Liver (tissue), 9 donors: ENCODE results near the gene HSD3B7. TPM values are rescaled to one million over a fixed set of nuclear protein-coding genes. Genes with fewer than 3 reads are reported as not detected.

ENCODE experiments used
- DNase-seq: peaks from one replicate; pipeline ENCODE4 v3.0.0-alpha.2; 2017; ENCODE audit warnings: low spot score
- H3K27ac ChIP-seq, 2 donors: one replicate each; pipeline ENCODE4 v1.7.0; 2013; ENCODE audit warnings: inconsistent platforms in 2 of 2, low read length in 2 of 2, control low read depth in 1 of 2, low read depth in 1 of 2, mild to moderate bottlenecking in 1 of 2
- H3K27me3 ChIP-seq, 4 donors: one replicate each; pipeline versions ENCODE4 v1.6.1 to v1.7.0; 2013; ENCODE audit warnings: low read length in 3 of 4, inconsistent platforms in 1 of 4, mild to moderate bottlenecking in 1 of 4, moderate library complexity in 1 of 4; ENCODE audit not compliant: control insufficient read depth in 4 of 4, insufficient read depth in 4 of 4
- H3K36me3 ChIP-seq, 4 donors: one replicate each; pipeline versions ENCODE4 v1.6.1 to v1.7.0; 2013; ENCODE audit warnings: low read length in 3 of 4, mild to moderate bottlenecking in 3 of 4, low read depth in 1 of 4, moderate library complexity in 1 of 4; ENCODE audit not compliant: control insufficient read depth in 4 of 4, insufficient read depth in 3 of 4
- H3K4me1 ChIP-seq, 4 donors: one replicate each; pipeline versions ENCODE4 v1.6.1 to v1.7.0; 2013; ENCODE audit warnings: low read length in 3 of 4, mild to moderate bottlenecking in 3 of 4, moderate library complexity in 1 of 4; ENCODE audit not compliant: control insufficient read depth in 4 of 4, insufficient read depth in 4 of 4
- H3K4me3 ChIP-seq, 3 donors: one replicate each; pipeline versions ENCODE4 v1.6.1 to v1.7.0; 2013; ENCODE audit warnings: low read length in 3 of 3, control low read depth in 1 of 3, low read depth in 1 of 3, mild to moderate bottlenecking in 1 of 3
- H3K9ac ChIP-seq, 2 donors: one replicate each; pipeline ENCODE4 v1.7.0; 2013; ENCODE audit warnings: low read length in 2 of 2, mild to moderate bottlenecking in 2 of 2, moderate library complexity in 2 of 2, control low read depth in 1 of 2, low read depth in 1 of 2
- H3K9me3 ChIP-seq, 4 donors: one replicate each; pipeline versions ENCODE4 v1.6.1 to v1.7.0; 2013; ENCODE audit warnings: low read length in 3 of 4; ENCODE audit not compliant: control insufficient read depth in 4 of 4
- FOXA1 ChIP-seq: IDR thresholded peaks from 2 replicates; pipeline ENCODE4 v1.6.1; 2016; ENCODE audit warnings: antibody characterized with exemption
- FOXA2 ChIP-seq: IDR thresholded peaks from 2 replicates; pipeline ENCODE4 v1.6.1; 2016; ENCODE audit warnings: antibody characterized with exemption
- GABPA ChIP-seq, 2 donors: IDR thresholded peaks in 1 of 2; conservative IDR thresholded peaks in 1 of 2; 2 replicates each; pipeline ENCODE4 v1.6.1; 2016; ENCODE audit warnings: antibody characterized with exemption in 2 of 2, mild to moderate bottlenecking in 1 of 2, moderate library complexity in 1 of 2
- HNF4A ChIP-seq, 2 donors: conservative IDR thresholded peaks; 2 replicates each; pipeline ENCODE4 v1.6.1; 2016; ENCODE audit warnings: antibody characterized with exemption in 2 of 2, mild to moderate bottlenecking in 2 of 2
- HNF4G ChIP-seq: IDR thresholded peaks from 2 replicates; pipeline ENCODE4 v1.6.1; 2016; ENCODE audit warnings: antibody characterized with exemption
- JUND ChIP-seq, 2 donors: IDR thresholded peaks; 2 replicates each; pipeline ENCODE4 v1.6.1; 2016; ENCODE audit warnings: antibody characterized with exemption in 2 of 2
- NR2F2 ChIP-seq: IDR thresholded peaks from 2 replicates; pipeline ENCODE4 v1.6.1; 2016; ENCODE audit warnings: antibody characterized with exemption
- RAD21 ChIP-seq, 2 donors: IDR thresholded peaks; 2 replicates each; pipeline ENCODE4 v1.6.1; 2016; ENCODE audit warnings: antibody characterized with exemption in 2 of 2, mild to moderate bottlenecking in 2 of 2
- RXRA ChIP-seq, 2 donors: IDR thresholded peaks; 2 replicates each; pipeline ENCODE4 v1.6.1; 2017 to 2018; ENCODE audit warnings: antibody characterized with exemption in 2 of 2, mild to moderate bottlenecking in 1 of 2
- SP1 ChIP-seq: IDR thresholded peaks from 2 replicates; pipeline ENCODE4 v1.6.1; 2018; ENCODE audit warnings: antibody characterized with exemption, mild to moderate bottlenecking
- TAF1 ChIP-seq: conservative IDR thresholded peaks from 2 replicates; pipeline ENCODE4 v1.6.1; 2016; ENCODE audit warnings: antibody characterized with exemption, mild to moderate bottlenecking
- YY1 ChIP-seq: IDR thresholded peaks from 2 replicates; pipeline ENCODE4 v1.6.1; 2016; ENCODE audit warnings: antibody characterized with exemption, mild to moderate bottlenecking
- WGBS: extraction: QIAGEN DNeasy Blood & Tissue Kit; methylation state at CpG from one replicate; pipeline ENCODE4 v1.1.7; 2013; 5-methylcytosine and 5-hydroxymethylcytosine counted together
- polyA plus RNA-seq, 2 donors: library from polyadenylated mRNA; stranded (reverse) in 1 of 2; unstranded in 1 of 2; fragments of 200-250 nt in 1 of 2; fragments of >200 nt in 1 of 2; fragmentation: Nextera tagmentation in 1 of 2; extraction: Ambion mirVana in 1 of 2; gene quantifications; one replicate each; pipeline versions ENCODE4 v1.2.1 to v1.2.3, GENCODE V29; 2013 to 2015
- total RNA-seq, 2 donors: library from RNA; depleted of rRNA; stranded (reverse); fragments of >200 nt; gene quantifications; one replicate each; pipeline ENCODE4 v1.2.3, GENCODE V29; 2014
- TF ChIP-seq, protein P1 (sequence below): fragments of 150-350 bp; IDR thresholded peaks from 2 replicates; pipeline ENCODE4 v1.5.1; 2017; ENCODE audit warnings: improper control_type of control experiment, low read depth, low read length; ENCODE audit not compliant: missing input control
- TF ChIP-seq, protein P2 (sequence below): IDR thresholded peaks from 2 replicates; pipeline ENCODE4 v1.6.1; 2016; ENCODE audit warnings: antibody characterized with exemption, mild to moderate bottlenecking
- TF ChIP-seq, protein P3 (sequence below): IDR thresholded peaks from 2 replicates; pipeline ENCODE4 v1.6.1; 2016; ENCODE audit warnings: antibody characterized with exemption
- TF ChIP-seq, protein P4 (sequence below): IDR thresholded peaks from 2 replicates; pipeline ENCODE4 v1.6.1; 2016; ENCODE audit warnings: antibody characterized with exemption
- TF ChIP-seq, protein P5 (sequence below): IDR thresholded peaks from 2 replicates; pipeline ENCODE4 v1.6.1; 2016; ENCODE audit warnings: antibody characterized with exemption
- donor health status: healthy.
- donor health status: healthy.
- donor health status: healthy.
- donor health status: healthy.
- donor health status: healthy.

HSD3B7 gene
- total and polyA plus RNA-seq, 4 donors: 23.9 to 93.9 (median 79.4) TPM

DNA sequence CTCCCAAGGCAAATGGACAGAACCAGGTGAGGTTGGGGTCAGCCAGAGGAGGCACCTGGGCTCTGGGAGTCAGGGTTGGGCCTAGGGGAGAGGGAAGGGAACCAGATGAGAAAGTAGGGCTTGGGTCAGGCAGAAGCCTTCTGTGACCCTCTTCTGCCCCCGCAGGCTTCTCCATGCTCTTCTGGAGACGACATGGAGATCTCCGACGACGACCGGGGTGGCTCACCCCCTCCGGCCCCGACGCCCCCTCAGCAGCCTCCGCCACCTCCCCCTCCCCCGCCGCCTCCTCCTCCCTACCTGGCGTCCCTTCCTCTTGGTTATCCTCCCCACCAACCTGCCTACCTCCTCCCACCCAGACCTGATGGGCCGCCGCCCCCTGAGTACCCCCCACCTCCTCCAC is 19.6 kb upstream of the HSD3B7 start:
- Histone ChIP-seq H3K4me3 (no peak overlapping the region), H3K4me1 (no peaks in the 10 kb centered on the region), H3K27ac (no peak overlapping the region), H3K9me3 (no peaks in the 10 kb centered on the region), H3K36me3 (peaks cover 22 to 71% (median 55%) of the 10 kb centered on the region in 4 donors), H3K27me3 (no peaks in the 10 kb centered on the region), H3K9ac (no peak overlapping the region)
- WGBS: 95% methylated on average over 15 of the region's 15 CpGs
- TF ChIP-seq HNF4G: no peak
- TF ChIP-seq, protein P1, sequence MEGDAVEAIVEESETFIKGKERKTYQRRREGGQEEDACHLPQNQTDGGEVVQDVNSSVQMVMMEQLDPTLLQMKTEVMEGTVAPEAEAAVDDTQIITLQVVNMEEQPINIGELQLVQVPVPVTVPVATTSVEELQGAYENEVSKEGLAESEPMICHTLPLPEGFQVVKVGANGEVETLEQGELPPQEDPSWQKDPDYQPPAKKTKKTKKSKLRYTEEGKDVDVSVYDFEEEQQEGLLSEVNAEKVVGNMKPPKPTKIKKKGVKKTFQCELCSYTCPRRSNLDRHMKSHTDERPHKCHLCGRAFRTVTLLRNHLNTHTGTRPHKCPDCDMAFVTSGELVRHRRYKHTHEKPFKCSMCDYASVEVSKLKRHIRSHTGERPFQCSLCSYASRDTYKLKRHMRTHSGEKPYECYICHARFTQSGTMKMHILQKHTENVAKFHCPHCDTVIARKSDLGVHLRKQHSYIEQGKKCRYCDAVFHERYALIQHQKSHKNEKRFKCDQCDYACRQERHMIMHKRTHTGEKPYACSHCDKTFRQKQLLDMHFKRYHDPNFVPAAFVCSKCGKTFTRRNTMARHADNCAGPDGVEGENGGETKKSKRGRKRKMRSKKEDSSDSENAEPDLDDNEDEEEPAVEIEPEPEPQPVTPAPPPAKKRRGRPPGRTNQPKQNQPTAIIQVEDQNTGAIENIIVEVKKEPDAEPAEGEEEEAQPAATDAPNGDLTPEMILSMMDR: no peak
- no peak for TF ChIP-seq NR2F2
- TF ChIP-seq YY1: no peak
- TF ChIP-seq TAF1: no peak
- TF ChIP-seq, protein P2, sequence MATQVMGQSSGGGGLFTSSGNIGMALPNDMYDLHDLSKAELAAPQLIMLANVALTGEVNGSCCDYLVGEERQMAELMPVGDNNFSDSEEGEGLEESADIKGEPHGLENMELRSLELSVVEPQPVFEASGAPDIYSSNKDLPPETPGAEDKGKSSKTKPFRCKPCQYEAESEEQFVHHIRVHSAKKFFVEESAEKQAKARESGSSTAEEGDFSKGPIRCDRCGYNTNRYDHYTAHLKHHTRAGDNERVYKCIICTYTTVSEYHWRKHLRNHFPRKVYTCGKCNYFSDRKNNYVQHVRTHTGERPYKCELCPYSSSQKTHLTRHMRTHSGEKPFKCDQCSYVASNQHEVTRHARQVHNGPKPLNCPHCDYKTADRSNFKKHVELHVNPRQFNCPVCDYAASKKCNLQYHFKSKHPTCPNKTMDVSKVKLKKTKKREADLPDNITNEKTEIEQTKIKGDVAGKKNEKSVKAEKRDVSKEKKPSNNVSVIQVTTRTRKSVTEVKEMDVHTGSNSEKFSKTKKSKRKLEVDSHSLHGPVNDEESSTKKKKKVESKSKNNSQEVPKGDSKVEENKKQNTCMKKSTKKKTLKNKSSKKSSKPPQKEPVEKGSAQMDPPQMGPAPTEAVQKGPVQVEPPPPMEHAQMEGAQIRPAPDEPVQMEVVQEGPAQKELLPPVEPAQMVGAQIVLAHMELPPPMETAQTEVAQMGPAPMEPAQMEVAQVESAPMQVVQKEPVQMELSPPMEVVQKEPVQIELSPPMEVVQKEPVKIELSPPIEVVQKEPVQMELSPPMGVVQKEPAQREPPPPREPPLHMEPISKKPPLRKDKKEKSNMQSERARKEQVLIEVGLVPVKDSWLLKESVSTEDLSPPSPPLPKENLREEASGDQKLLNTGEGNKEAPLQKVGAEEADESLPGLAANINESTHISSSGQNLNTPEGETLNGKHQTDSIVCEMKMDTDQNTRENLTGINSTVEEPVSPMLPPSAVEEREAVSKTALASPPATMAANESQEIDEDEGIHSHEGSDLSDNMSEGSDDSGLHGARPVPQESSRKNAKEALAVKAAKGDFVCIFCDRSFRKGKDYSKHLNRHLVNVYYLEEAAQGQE: no peak
- TF ChIP-seq HNF4A (conservative IDR thresholded peaks at IDR 0.05): no peak
- TF ChIP-seq, protein P3, sequence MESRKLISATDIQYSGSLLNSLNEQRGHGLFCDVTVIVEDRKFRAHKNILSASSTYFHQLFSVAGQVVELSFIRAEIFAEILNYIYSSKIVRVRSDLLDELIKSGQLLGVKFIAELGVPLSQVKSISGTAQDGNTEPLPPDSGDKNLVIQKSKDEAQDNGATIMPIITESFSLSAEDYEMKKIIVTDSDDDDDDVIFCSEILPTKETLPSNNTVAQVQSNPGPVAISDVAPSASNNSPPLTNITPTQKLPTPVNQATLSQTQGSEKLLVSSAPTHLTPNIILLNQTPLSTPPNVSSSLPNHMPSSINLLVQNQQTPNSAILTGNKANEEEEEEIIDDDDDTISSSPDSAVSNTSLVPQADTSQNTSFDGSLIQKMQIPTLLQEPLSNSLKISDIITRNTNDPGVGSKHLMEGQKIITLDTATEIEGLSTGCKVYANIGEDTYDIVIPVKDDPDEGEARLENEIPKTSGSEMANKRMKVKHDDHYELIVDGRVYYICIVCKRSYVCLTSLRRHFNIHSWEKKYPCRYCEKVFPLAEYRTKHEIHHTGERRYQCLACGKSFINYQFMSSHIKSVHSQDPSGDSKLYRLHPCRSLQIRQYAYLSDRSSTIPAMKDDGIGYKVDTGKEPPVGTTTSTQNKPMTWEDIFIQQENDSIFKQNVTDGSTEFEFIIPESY: no peak
- TF ChIP-seq JUND (IDR thresholded peaks at IDR 0.05): no peak
- TF ChIP-seq, protein P4, sequence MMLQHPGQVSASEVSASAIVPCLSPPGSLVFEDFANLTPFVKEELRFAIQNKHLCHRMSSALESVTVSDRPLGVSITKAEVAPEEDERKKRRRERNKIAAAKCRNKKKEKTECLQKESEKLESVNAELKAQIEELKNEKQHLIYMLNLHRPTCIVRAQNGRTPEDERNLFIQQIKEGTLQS: no peak
- TF ChIP-seq, protein P5, sequence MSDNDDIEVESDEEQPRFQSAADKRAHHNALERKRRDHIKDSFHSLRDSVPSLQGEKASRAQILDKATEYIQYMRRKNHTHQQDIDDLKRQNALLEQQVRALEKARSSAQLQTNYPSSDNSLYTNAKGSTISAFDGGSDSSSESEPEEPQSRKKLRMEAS: no peak
- no peak for TF ChIP-seq RAD21 (IDR thresholded peaks at IDR 0.05)
- no peak for TF ChIP-seq FOXA1
- DNase-seq: no peak

DNA sequence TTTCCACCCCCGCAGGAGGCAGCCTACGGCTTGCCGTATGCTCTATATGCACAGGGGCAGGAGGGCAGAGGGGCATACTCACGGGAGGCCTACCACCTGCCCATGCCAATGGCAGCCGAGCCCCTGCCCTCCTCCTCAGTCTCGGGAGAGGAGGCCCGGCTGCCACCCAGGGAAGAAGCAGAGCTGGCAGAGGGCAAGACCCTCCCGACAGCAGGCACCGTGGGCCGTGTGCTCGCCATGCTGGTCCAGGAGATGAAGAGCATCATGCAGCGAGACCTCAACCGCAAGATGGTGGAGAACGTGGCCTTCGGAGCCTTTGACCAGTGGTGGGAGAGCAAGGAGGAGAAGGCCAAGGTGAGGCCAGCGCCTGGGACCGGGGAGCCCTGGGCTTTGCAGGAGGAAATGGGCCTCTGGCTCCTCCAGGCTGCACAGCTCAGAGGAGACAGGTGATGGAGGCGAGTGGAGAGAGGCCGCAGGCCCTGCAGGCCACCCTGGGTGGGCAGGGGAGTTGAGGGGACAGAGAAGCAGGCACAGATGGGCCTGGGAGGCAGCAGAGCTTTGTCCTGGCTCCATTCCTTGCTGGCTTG is 18.9 kb upstream of the HSD3B7 start:
- H3K9me3 ChIP-seq: no peaks in the 10 kb centered on the region
- 96% methylated on average over 19 of the region's 19 CpGs for whole genome bisulfite sequencing
- no peaks in the 10 kb centered on the region for H3K27me3 ChIP-seq
- H3K27ac ChIP-seq: no peak overlapping the region
- peaks cover 24 to 75% (median 58%) of the 10 kb centered on the region in 4 donors for H3K36me3 ChIP-seq
- no peak for DNase-seq
- H3K4me3 ChIP-seq: no peak overlapping the region
- no peaks in the 10 kb centered on the region for H3K4me1 ChIP-seq
- no peak overlapping the region for H3K9ac ChIP-seq
- TF ChIP-seq HNF4G (no peak), SP1 (no peak), JUND (IDR thresholded peaks at IDR 0.05) (no peak), HNF4A (conservative IDR thresholded peaks at IDR 0.05) (no peak), GABPA (IDR thresholded peaks at IDR 0.05 in 1 of 2, conservative IDR thresholded peaks at IDR 0.05 in 1 of 2) (no peak), FOXA2 (no peak), RXRA (IDR thresholded peaks at IDR 0.05) (no peak), NR2F2 (no peak), FOXA1 (no peak)
- TF ChIP-seq, protein P3: no peak
- TF ChIP-seq, protein P2: no peak
- TF ChIP-seq, protein P4: no peak
